CD14-positive monocyte (primary cell): Measurements from ENCODE around the gene CCBE1. TPM values are rescaled to one million over a fixed set of nuclear protein-coding genes. Genes with fewer than 3 reads are reported as not detected.

Experiments used
- DNase-seq, 3 donors: peaks; one replicate each; pipeline ENCODE4 v3.0.0-alpha.2; 2011 to 2022
- H2AFZ ChIP-seq: 2 replicates; pipeline ENCODE4 v1.6.0; 2012; ENCODE audit warnings: mild to moderate bottlenecking, low read depth, low read length, inconsistent platforms; ENCODE audit not compliant: insufficient read depth, poor library complexity, severe bottlenecking
- H3K27ac ChIP-seq, 2 donors: 1 replicate in 1 of 2; 2 replicates in 1 of 2; pipeline ENCODE4 v1.5.1; 2012 to 2013; ENCODE audit warnings: low read length in 2 of 2, control low read depth in 1 of 2, inconsistent platforms in 1 of 2, low read depth in 1 of 2, mild to moderate bottlenecking in 1 of 2
- H3K27me3 ChIP-seq, 2 donors: one replicate each; pipeline versions ENCODE4 v1.6.0 to v1.6.1; 2011 to 2013; ENCODE audit warnings: low read length in 2 of 2; ENCODE audit not compliant: control insufficient read depth in 2 of 2, insufficient read depth in 2 of 2
- H3K36me3 ChIP-seq, 2 donors: replicated peaks in 1 of 2; 1 replicate in 1 of 2; 2 replicates in 1 of 2; pipeline versions ENCODE4 v1.5.1 to v1.6.1; 2012 to 2013; ENCODE audit warnings: low read length in 2 of 2, control low read depth in 1 of 2, inconsistent platforms in 1 of 2, mild to moderate bottlenecking in 1 of 2; ENCODE audit not compliant: insufficient read depth in 2 of 2, control insufficient read depth in 1 of 2
- H3K4me1 ChIP-seq, 2 donors: 1 replicate in 1 of 2; 2 replicates in 1 of 2; pipeline versions ENCODE4 v1.5.1 to v1.6.1; 2012 to 2013; ENCODE audit warnings: low read length in 2 of 2, control low read depth in 1 of 2, inconsistent platforms in 1 of 2, mild to moderate bottlenecking in 1 of 2, moderate library complexity in 1 of 2; ENCODE audit not compliant: insufficient read depth in 2 of 2, control insufficient read depth in 1 of 2
- H3K4me2 ChIP-seq: replicated peaks from 2 replicates; pipeline ENCODE3; 2012; ENCODE audit warnings: low read length, moderate library complexity, mild to moderate bottlenecking; ENCODE audit not compliant: poor library complexity, severe bottlenecking; ENCODE audit errors: extremely low read depth
- H3K4me3 ChIP-seq, 3 experiments: fragments of 200-600 bp in 1 of 3; sonication (generic) in 1 of 3; replicated peaks in 1 of 3; 1 replicate in 2 of 3; 2 replicates in 1 of 3; pipeline ENCODE4 v1.5.1; 2011 to 2013; ENCODE audit warnings: low read length in 3 of 3, mild to moderate bottlenecking in 3 of 3, control low read depth in 2 of 3, low read depth in 2 of 3, inconsistent platforms in 1 of 3, moderate library complexity in 1 of 3
- H3K79me2 ChIP-seq: 2 replicates; pipeline ENCODE4 v1.6.0; 2012; ENCODE audit warnings: mild to moderate bottlenecking, control low read depth, inconsistent platforms, low read length, moderate library complexity; ENCODE audit not compliant: insufficient read depth
- H3K9ac ChIP-seq: 2 replicates; pipeline ENCODE4 v1.6.0; 2017; ENCODE audit warnings: low read length, mild to moderate bottlenecking; ENCODE audit not compliant: insufficient read depth, poor library complexity, severe bottlenecking
- H3K9me3 ChIP-seq, 2 donors: replicated peaks in 1 of 2; 1 replicate in 1 of 2; 2 replicates in 1 of 2; pipeline versions ENCODE4 v1.5.1 to v1.6.1; 2012 to 2013; ENCODE audit warnings: low read length in 2 of 2, control low read depth in 1 of 2; ENCODE audit not compliant: control insufficient read depth in 1 of 2, insufficient read depth in 1 of 2
- H4K20me1 ChIP-seq: 2 replicates; pipeline ENCODE4 v1.6.0; 2012; ENCODE audit warnings: mild to moderate bottlenecking, low read length, control low read depth, moderate library complexity; ENCODE audit not compliant: insufficient read depth
- H3K27ac Mint-ChIP-seq, 7 donors: one replicate each; pipeline ENCODE4 v1.8.0; 2020; ENCODE audit warnings: mild to moderate bottlenecking in 7 of 7, mixed read lengths in 7 of 7, moderate library complexity in 6 of 7, inconsistent platforms in 2 of 7
- H3K27me3 Mint-ChIP-seq, 3 donors: one replicate each; pipeline ENCODE4 v1.8.0; 2021 to 2022; ENCODE audit warnings: low read depth in 3 of 3, mild to moderate bottlenecking in 3 of 3, mixed read lengths in 3 of 3, moderate library complexity in 3 of 3, inconsistent platforms in 1 of 3
- H3K36me3 Mint-ChIP-seq, 2 donors: one replicate each; pipeline ENCODE4 v1.8.0; 2020; ENCODE audit warnings: mixed read lengths in 2 of 2, inconsistent platforms in 1 of 2, mild to moderate bottlenecking in 1 of 2
- H3K4me1 Mint-ChIP-seq: one replicate; pipeline ENCODE4 v1.8.0; 2020; ENCODE audit warnings: mild to moderate bottlenecking, mixed read lengths
- H3K4me3 Mint-ChIP-seq, 2 donors: one replicate each; pipeline ENCODE4 v1.8.0; 2020; ENCODE audit warnings: mild to moderate bottlenecking in 2 of 2, mixed read lengths in 2 of 2, moderate library complexity in 1 of 2
- H3K9me3 Mint-ChIP-seq, 7 donors: one replicate each; pipeline ENCODE4 v1.8.0; 2020 to 2022; ENCODE audit warnings: mixed read lengths in 7 of 7, mild to moderate bottlenecking in 6 of 7, moderate library complexity in 6 of 7, inconsistent platforms in 2 of 7
- WGBS: methylation state at CpG from one replicate; pipeline ENCODE4 v1.1.5; 2013; ENCODE audit warnings: missing lambda C conversion rate; ENCODE audit not compliant: insufficient coverage; 5-methylcytosine and 5-hydroxymethylcytosine counted together
- intact Hi-C, 2 donors: fragments of 100-400 bp; cut with micrococcal nuclease; formaldehyde crosslinking; loops; one replicate each; pipeline versions ENCODE4 v1.15.0 to v1.15.1; 2023
- polyA plus RNA-seq, 3 donors: library from polyadenylated mRNA; depleted of rRNA in 1 of 3; unstranded in 2 of 3; stranded (reverse) in 1 of 3; fragments of 300-500 nt in 2 of 3; fragments of >200 nt in 1 of 3; fragmentation: Illumina TruSeq in 2 of 3; gene quantifications; 1 replicate in 2 of 3; 2 replicates in 1 of 3; pipeline ENCODE4 v1.2.3, GENCODE V29; 2012 to 2021
- TF ChIP-seq, protein P1 (sequence below): fragments of 200-600 bp; IDR thresholded peaks from one replicate; pipeline ENCODE4 v1.8.0; 2022; ENCODE audit warnings: antibody characterized with exemption, mild to moderate bottlenecking

Gene CCBE1
- polyA plus RNA-seq, 3 donors: not detected

DNA sequence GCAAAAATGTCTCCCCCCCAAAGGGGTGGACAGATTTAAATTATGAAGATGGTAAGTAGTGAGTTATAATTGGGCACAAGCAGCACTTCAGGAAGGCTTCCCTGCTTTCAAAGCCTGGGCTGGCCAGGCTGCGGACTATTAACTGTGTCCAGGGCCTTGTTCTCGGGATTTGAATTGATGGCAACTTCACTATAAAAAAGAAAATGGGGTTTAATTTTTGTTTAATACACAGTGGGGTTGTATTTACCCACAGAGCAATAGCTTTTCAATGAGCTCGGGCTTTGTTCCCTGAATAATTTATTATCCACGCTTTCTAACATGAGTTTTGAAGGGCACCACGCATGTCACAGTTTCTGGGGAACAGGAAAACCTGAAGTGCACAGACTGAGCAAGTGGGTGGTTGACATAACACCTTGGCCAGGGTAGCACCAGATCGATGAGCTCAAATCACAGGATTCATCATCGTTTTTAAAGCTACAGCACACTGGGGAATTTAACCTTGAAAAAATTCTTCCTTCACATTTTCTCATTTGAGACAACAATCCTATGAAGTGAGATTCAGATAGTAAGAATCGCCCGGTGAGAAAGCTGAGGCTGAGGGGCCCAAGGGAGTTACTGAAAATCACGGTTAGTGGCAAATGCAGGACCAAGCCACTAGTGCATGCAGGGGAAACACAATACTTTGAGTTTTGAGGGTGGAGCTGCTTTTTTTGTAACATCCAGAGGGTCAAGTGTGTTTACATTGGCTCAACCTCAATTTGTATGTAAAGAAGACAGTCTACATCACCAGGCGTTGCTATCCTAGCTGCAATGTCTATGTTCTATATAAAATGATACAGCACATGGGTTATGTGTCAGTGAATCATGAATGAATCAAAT is 309.3 kb downstream of the CCBE1 start:
- H3K4me1 ChIP-seq: peaks cover 7 to 8% of the 10 kb centered on the region in 2 donors
- H3K27ac Mint-ChIP-seq: no peak overlapping the region
- peaks cover 2 to 8% (median 5%) of the 10 kb centered on the region in 3 donors for H3K27me3 Mint-ChIP-seq
- no peak overlapping the region for H3K9ac ChIP-seq
- H4K20me1 ChIP-seq: no peaks in the 10 kb centered on the region
- no peak overlapping the region for H3K4me2 ChIP-seq
- no peaks in the 10 kb centered on the region for H3K36me3 Mint-ChIP-seq
- H3K4me3 Mint-ChIP-seq: no peak overlapping the region
- DNase-seq: no peak
- H3K36me3 ChIP-seq: no peaks in the 10 kb centered on the region
- H3K27ac ChIP-seq: no peak overlapping the region
- H3K9me3 Mint-ChIP-seq: no peaks in the 10 kb centered on the region
- peaks cover 14% of the 10 kb centered on the region for H3K4me1 Mint-ChIP-seq
- H3K79me2 ChIP-seq: no peaks in the 10 kb centered on the region
- no peaks in the 10 kb centered on the region for H3K27me3 ChIP-seq
- TF ChIP-seq, protein P1, sequence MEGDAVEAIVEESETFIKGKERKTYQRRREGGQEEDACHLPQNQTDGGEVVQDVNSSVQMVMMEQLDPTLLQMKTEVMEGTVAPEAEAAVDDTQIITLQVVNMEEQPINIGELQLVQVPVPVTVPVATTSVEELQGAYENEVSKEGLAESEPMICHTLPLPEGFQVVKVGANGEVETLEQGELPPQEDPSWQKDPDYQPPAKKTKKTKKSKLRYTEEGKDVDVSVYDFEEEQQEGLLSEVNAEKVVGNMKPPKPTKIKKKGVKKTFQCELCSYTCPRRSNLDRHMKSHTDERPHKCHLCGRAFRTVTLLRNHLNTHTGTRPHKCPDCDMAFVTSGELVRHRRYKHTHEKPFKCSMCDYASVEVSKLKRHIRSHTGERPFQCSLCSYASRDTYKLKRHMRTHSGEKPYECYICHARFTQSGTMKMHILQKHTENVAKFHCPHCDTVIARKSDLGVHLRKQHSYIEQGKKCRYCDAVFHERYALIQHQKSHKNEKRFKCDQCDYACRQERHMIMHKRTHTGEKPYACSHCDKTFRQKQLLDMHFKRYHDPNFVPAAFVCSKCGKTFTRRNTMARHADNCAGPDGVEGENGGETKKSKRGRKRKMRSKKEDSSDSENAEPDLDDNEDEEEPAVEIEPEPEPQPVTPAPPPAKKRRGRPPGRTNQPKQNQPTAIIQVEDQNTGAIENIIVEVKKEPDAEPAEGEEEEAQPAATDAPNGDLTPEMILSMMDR: no peak
- no peak overlapping the region for H3K4me3 ChIP-seq
- H2AFZ ChIP-seq: no peak overlapping the region
- no peaks in the 10 kb centered on the region for H3K9me3 ChIP-seq
- intact Hi-C loops: no loop called here
- WGBS: 94% methylated on average over 5 of the region's 11 CpGs

DNA sequence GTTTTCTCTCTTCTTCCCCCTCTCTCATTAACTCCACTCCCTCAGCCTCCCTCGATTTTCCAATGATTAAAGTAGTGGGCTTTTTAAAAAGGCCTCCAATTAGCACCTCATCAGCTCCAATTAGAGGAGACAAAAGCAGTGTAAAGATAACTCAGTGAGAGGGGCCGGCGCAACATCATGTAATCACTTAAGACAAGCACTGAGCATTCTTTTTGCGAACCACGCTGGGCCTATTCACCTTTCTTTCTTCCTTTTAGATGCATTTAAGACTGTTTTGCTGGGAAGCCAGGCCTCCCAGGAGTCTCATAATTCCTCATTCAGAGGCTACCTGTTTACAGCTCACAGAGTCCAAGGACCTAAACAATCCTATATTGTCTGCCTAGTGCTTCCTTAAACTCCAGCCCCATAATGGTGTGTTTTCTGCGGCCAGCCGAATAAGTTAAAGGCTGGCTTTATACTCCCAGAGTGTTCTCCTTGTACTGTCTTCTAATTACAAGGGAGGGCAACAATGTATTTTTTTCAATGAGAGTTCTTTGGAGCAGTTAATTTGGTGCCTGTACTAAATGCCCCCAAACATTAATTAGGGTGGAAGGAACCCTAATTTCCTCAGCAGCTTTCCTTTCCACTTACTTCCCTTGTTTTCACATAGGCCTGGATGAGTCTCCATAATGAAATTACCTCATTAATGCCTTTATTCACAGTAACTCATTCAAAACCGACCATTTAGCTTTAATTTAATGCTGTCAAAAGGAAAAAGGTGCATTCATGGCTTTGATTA is 310.1 kb downstream of the CCBE1 start:
- no peak for DNase-seq
- intact Hi-C loops: no loop called here
- no peak overlapping the region for H3K27ac ChIP-seq
- H3K36me3 Mint-ChIP-seq: no peaks in the 10 kb centered on the region
- H2AFZ ChIP-seq: no peak overlapping the region
- H3K27ac Mint-ChIP-seq: no peak overlapping the region
- no peaks in the 10 kb centered on the region for H3K27me3 ChIP-seq
- H3K4me1 ChIP-seq: peaks cover 7 to 8% of the 10 kb centered on the region in 2 donors
- no peaks in the 10 kb centered on the region for H3K9me3 ChIP-seq
- H3K79me2 ChIP-seq: no peaks in the 10 kb centered on the region
- peaks cover 0 to 2% (median 0%) of the 10 kb centered on the region in 7 donors for H3K9me3 Mint-ChIP-seq
- no peak overlapping the region for H3K9ac ChIP-seq
- H3K4me2 ChIP-seq: no peak overlapping the region
- TF ChIP-seq, protein P1: no peak
- H3K36me3 ChIP-seq: no peaks in the 10 kb centered on the region
- 100% methylated on average over 5 of the region's 8 CpGs for WGBS
- H3K4me3 Mint-ChIP-seq: no peak overlapping the region
- H3K4me1 Mint-ChIP-seq: peaks cover 14% of the 10 kb centered on the region
- peaks cover 0 to 6% (median 3%) of the 10 kb centered on the region in 3 donors for H3K27me3 Mint-ChIP-seq
- no peaks in the 10 kb centered on the region for H4K20me1 ChIP-seq
- H3K4me3 ChIP-seq: no peak overlapping the region
